SK-N-MC (cell line): Measurements from ENCODE around the gene MYO7A.

Source experiments
- EZH2 ChIP-seq: fragments of 200-600 bp; sonication (generic); IDR thresholded peaks from one replicate; pipeline ENCODE4 v1.6.1; 2017; ENCODE audit warnings: antibody characterized with exemption
- FOXP2 ChIP-seq: optimal IDR thresholded peaks from 2 replicates; pipeline ENCODE3; 2011; ENCODE audit warnings: mild to moderate bottlenecking, moderate library complexity; ENCODE audit not compliant: insufficient read depth; ENCODE audit errors: extremely low read length, control extremely low read depth
- POLR2AphosphoS5 ChIP-seq: IDR thresholded peaks from 2 replicates; pipeline ENCODE4 v1.6.1; 2012; ENCODE audit warnings: mild to moderate bottlenecking, low read depth, low read length, borderline replicate concordance

GRCh38 chr11:77112641-77113381, 15.2 kb upstream of the MYO7A start:
- TF ChIP-seq POLR2AphosphoS5 (no peak), EZH2 (no peak), FOXP2 (no peak)
